Activated effector memory CD4-positive, alpha-beta T cell treated with anti-CD3 and anti-CD28 coated beads, Interleukin-2, amount 50 U/mL, for 16 hours (primary cell): ENCODE measurements around the gene CHFR.
"Not testable (repeated sequence)": the region's sequence is repeated elsewhere in the genome, so short reads cannot be mapped to it uniquely, and the experiment has no call there.

Experiments
- DNase-seq: peaks from one replicate; pipeline ENCODE4 v3.0.0-alpha.2; 2020

The CHFR gene

GRCh38 chr12:132838410-132839080 lies 48.9 kb downstream of the CHFR start:
- no peak for DNase-seq

GRCh38 chr12:132837693-132838409 lies 49.6 kb downstream of the CHFR start:
- DNase-seq: no peak

- DNase-seq: no peak
These were observed 50.5 kb downstream of the CHFR start for GRCh38 chr12:132836795-132837331.

GRCh38 chr12:132836230-132836629 lies 51.2 kb downstream of the CHFR start:
- not testable (repeated sequence) for DNase-seq

GRCh38 chr12:132835076-132836025 lies 52.1 kb downstream of the CHFR start:
- DNase-seq: no peak

- no peak for DNase-seq
These were observed 53.2 kb downstream of the CHFR start for GRCh38 chr12:132834181-132834711.

- DNase-seq: no peak
These were observed 54.1 kb downstream of the CHFR start for GRCh38 chr12:132833341-132833740.

- no peak for DNase-seq
These were observed 55.6 kb downstream of the CHFR start for GRCh38 chr12:132831771-132832170.

- DNase-seq: peak; percentile 98
These were observed 58.5 kb downstream of the CHFR start, which contains the start of gene GOLGA3 for GRCh38 chr12:132828706-132829534. GOLGA3 (minus strand) TSS chr12:132828869; CDS start chr12:132822128, 6,741 bp downstream.

- DNase-seq: peak; percentile 69
These were observed 59.4 kb downstream of the CHFR start for GRCh38 chr12:132827763-132828703.

- no peak for DNase-seq
These were observed 61.5 kb downstream of the CHFR start for GRCh38 chr12:132825861-132826260.

GRCh38 chr12:132825089-132825488 lies 62.3 kb downstream of the CHFR start:
- no peak for DNase-seq

- no peak for DNase-seq
These were observed 63.4 kb downstream of the CHFR start for GRCh38 chr12:132824053-132824452.

- DNase-seq: no peak
These were observed 68.8 kb downstream of the CHFR start for GRCh38 chr12:132818562-132818961.

GRCh38 chr12:132814232-132814631 lies 73.2 kb downstream of the CHFR start:
- no peak for DNase-seq

GRCh38 chr12:132813443-132813842 lies 74.0 kb downstream of the CHFR start:
- no peak for DNase-seq

GRCh38 chr12:132812631-132813305 lies 74.6 kb downstream of the CHFR start:
- no peak for DNase-seq

- peak; percentile 69 for DNase-seq
These were observed 78.0 kb downstream of the CHFR start for GRCh38 chr12:132809391-132809790.

- DNase-seq: no peak
These were observed 79.9 kb downstream of the CHFR start for GRCh38 chr12:132807295-132808092.
